ENCODE measurements around the gene KDM4B. TPM values are rescaled to one million over a fixed set of nuclear protein-coding genes. Genes with fewer than 3 reads are reported as not detected.

Gene KDM4B
- total and polyA plus RNA-seq, 10 of the 15 experiments (the other 5 are each of a cell fraction or from before 2014, with no cell fraction given): 0.47 to 49.6 (median 16.2) TPM

GRCh38 chr19:5078666-5079065, 109.8 kb downstream of the KDM4B start:
- ATAC-seq (no peak), FAIRE-seq (no peak)
- peaks cover 10 to 15% of the 10 kb centered on the region in 2 experiments; a peak in 3 of 4 replicates for H3K36me3 ChIP-seq (ENCODE audit: control insufficient read depth in 2 of 2, insufficient read depth in 2 of 2, low read length in 1 of 2)
- TF ChIP-seq RAD51 (IDR thresholded peaks at IDR 0.05) (no peak), ZNF592 (IDR thresholded peaks at IDR 0.05) (no peak), PAX8 (IDR thresholded peaks at IDR 0.05) (no peak), RELB (IDR thresholded peaks at IDR 0.05; ENCODE audit: low read depth) (no peak), ZNF24 (IDR thresholded peaks at IDR 0.05) (no peak), PKNOX1 (IDR thresholded peaks at IDR 0.05) (no peak), MYB (IDR thresholded peaks at IDR 0.05; ENCODE audit: borderline replicate concordance, low read depth, low read length) (no peak), CEBPZ (IDR thresholded peaks at IDR 0.05; ENCODE audit: low read depth, low read length) (no peak), BACH1 (IDR thresholded peaks at IDR 0.05; ENCODE audit: borderline replicate concordance) (no peak), IRF3 (IDR thresholded peaks at IDR 0.05) (no peak), HSF1 (IDR thresholded peaks at IDR 0.05; ENCODE audit: low read depth, low read length) (no peak), NFIC (IDR thresholded peaks at IDR 0.05; ENCODE audit: low read depth, low read length) (no peak)

More at GRCh38 chr19:5078666-5079065, 109.8 kb downstream of the KDM4B start:
- WGBS (ENCODE audit: insufficient coverage, insufficient replicate concordance, low lambda C conversion rate, missing lambda C conversion rate): 93% methylated on average over 16 of the region's 16 CpGs
- H3K9ac ChIP-seq (ENCODE audit: control insufficient read depth, insufficient read depth, low read length): no peak overlapping the region
- in situ Hi-C loops (cut with MboI) (no loop called here), intact Hi-C loops (cut with micrococcal nuclease; ENCODE audit: unreplicated experiment) (no loop called here)
- no peak for DNase-seq (ENCODE audit: low read depth, low spot score)
- no peaks in the 10 kb centered on the region for H3K79me2 ChIP-seq (ENCODE audit: control insufficient read depth, insufficient read depth, low read length)
- SMC1A ChIA-PET (ENCODE audit: uncharacterized antibody, unreplicated experiment): no interaction called here
- H3K4me2 ChIP-seq (ENCODE audit: control insufficient read depth, insufficient read depth): no peak overlapping the region
- POLR2A ChIA-PET: no interaction called here
- no peak overlapping the region for H3K4me3 ChIP-seq
- H2AFZ ChIP-seq (ENCODE audit: control insufficient read depth, low read depth, low read length): no peak overlapping the region
- BruUV-seq (replicated peaks): no TSS peak
- H3K9me3 ChIP-seq (replicated peaks; ENCODE audit: control insufficient read depth, insufficient read depth, low read length): no peaks in the 10 kb centered on the region
- CTCF ChIA-PET: no interaction called here
- no peaks in the 10 kb centered on the region for H3K27me3 ChIP-seq (replicated peaks in 1 of 2; ENCODE audit: control insufficient read depth in 2 of 2, insufficient read depth in 2 of 2, low read length in 1 of 2)
- RAD21 ChIA-PET (ENCODE audit: unreplicated experiment): no interaction called here
- no peaks in the 10 kb centered on the region for H4K20me1 ChIP-seq (ENCODE audit: control insufficient read depth, insufficient read depth)
- no peaks in the 10 kb centered on the region for H3K4me1 ChIP-seq (ENCODE audit: control insufficient read depth, insufficient read depth, low read length)
- no peak overlapping the region for H3K27ac ChIP-seq (ENCODE audit: control insufficient read depth, insufficient read depth)

Measured in GM12878 (cell line).